GM19438 (cell line): ENCODE measurements around the gene CYB561A3.
A peak's percentile ranks its signal among the peaks of the same experiment; 100 is the strongest.
"Not testable (repeated sequence)": the region's sequence is repeated elsewhere in the genome, so short reads cannot be mapped to it uniquely, and the experiment has no call there.

Experiments used
- ATAC-seq: cut with Tn5 transposase; IDR thresholded peaks from one replicate; pipeline ENCODE4 v1.9.1; 2021; ENCODE audit warnings: low read depth; ENCODE audit not compliant: unreplicated experiment

The CYB561A3 gene

GRCh38 chr11:61361741-61362541, at the start of gene CYB561A3, which contains the start of gene TMEM138:
Gene CYB561A3, minus strand, starts transcription at chr11:61361882. Its CDS starts 5,169 bp downstream, at chr11:61356713.
Gene TMEM138, plus strand, starts transcription at chr11:61362374. Its CDS starts 2,017 bp downstream, at chr11:61364391.
- ATAC-seq, result peak; percentile 74

GRCh38 chr11:61406991-61407728, 45.5 kb upstream of the CYB561A3 start:
- no peak for ATAC-seq

GRCh38 chr11:61406067-61406466, 44.4 kb upstream of the CYB561A3 start:
- ATAC-seq, result no peak

GRCh38 chr11:61404641-61405040, 43.0 kb upstream of the CYB561A3 start:
- ATAC-seq, result no peak

- no peak for ATAC-seq
Measured at GRCh38 chr11:61404103-61404502, 42.4 kb upstream of the CYB561A3 start.

GRCh38 chr11:61403658-61404057, 42.0 kb upstream of the CYB561A3 start:
- ATAC-seq, result no peak

GRCh38 chr11:61401573-61401972, 39.9 kb upstream of the CYB561A3 start:
- no peak for ATAC-seq

GRCh38 chr11:61401173-61401572, 39.5 kb upstream of the CYB561A3 start:
- no peak for ATAC-seq

GRCh38 chr11:61392981-61393595, 31.4 kb upstream of the CYB561A3 start:
- no peak for ATAC-seq

GRCh38 chr11:61390161-61390560, 28.5 kb upstream of the CYB561A3 start:
- ATAC-seq, result no peak

GRCh38 chr11:61384271-61385242, 22.9 kb upstream of the CYB561A3 start:
- ATAC-seq, result no peak

GRCh38 chr11:61383859-61384258, 22.2 kb upstream of the CYB561A3 start:
- not testable (repeated sequence) for ATAC-seq

- ATAC-seq, result no peak
Measured at GRCh38 chr11:61380884-61381283, 19.2 kb upstream of the CYB561A3 start.

- no peak for ATAC-seq
Measured at GRCh38 chr11:61378713-61379313, 17.1 kb upstream of the CYB561A3 start.

GRCh38 chr11:61377461-61378160, 15.9 kb upstream of the CYB561A3 start:
- ATAC-seq, result no peak

GRCh38 chr11:61375761-61376108, 14.1 kb upstream of the CYB561A3 start:
- ATAC-seq, result no peak

- ATAC-seq, result no peak
Measured at GRCh38 chr11:61372659-61373420, 11.2 kb upstream of the CYB561A3 start.

- ATAC-seq, result no peak
Measured at GRCh38 chr11:61370349-61371005, 8.8 kb upstream of the CYB561A3 start.
